Jurkat, Clone E6-1 (cell line): ENCODE measurements around the gene SOCS7.

Experiments used
- DNase-seq: peaks from one replicate; pipeline ENCODE4 v3.0.0-alpha.2; 2011; ENCODE audit warnings: low read depth, low spot score
- H3K4me3 ChIP-seq: 2 replicates; pipeline ENCODE4 v1.5.1; 2011; ENCODE audit warnings: mild to moderate bottlenecking, low read length, control low read depth, moderate library complexity

SOCS7 gene

GRCh38 chr17:38451840-38452529, 100.3 kb downstream of the SOCS7 start:
- DNase-seq: no peak
- no peak overlapping the region for H3K4me3 ChIP-seq

- DNase-seq: no peak
- no peak overlapping the region for H3K4me3 ChIP-seq
Observed at GRCh38 chr17:38452719-38453118, 101.1 kb downstream of the SOCS7 start.

- no peak for DNase-seq
- H3K4me3 ChIP-seq: no peak overlapping the region
Observed at GRCh38 chr17:38453951-38454421, 102.3 kb downstream of the SOCS7 start.

- no peak for DNase-seq
- H3K4me3 ChIP-seq: no peak overlapping the region
Observed at GRCh38 chr17:38454532-38454931, 102.9 kb downstream of the SOCS7 start.
